ENCODE data around the gene PTGER2.

The PTGER2 gene

GRCh38 chr14:52360831-52361230 is 46.7 kb downstream of the PTGER2 start:
- Mint-ChIP-seq H3K27me3 (ENCODE audit: low read depth) (peaks cover 3% of the 10 kb centered on the region), H3K4me1 (ENCODE audit: low read depth) (peaks cover 16% of the 10 kb centered on the region), H3K36me3 (ENCODE audit: low read depth) (peaks cover 8% of the 10 kb centered on the region), H3K9me3 (peaks cover 5% of the 10 kb centered on the region), H3K4me3 (no peak overlapping the region), H3K27ac (no peak overlapping the region)

- Mint-ChIP-seq H3K4me3 (no peak overlapping the region), H3K9me3 (peaks cover 2% of the 10 kb centered on the region), H3K27ac (no peak overlapping the region)
These were observed 49.1 kb downstream of the PTGER2 start for GRCh38 chr14:52363041-52363704.

DNA sequence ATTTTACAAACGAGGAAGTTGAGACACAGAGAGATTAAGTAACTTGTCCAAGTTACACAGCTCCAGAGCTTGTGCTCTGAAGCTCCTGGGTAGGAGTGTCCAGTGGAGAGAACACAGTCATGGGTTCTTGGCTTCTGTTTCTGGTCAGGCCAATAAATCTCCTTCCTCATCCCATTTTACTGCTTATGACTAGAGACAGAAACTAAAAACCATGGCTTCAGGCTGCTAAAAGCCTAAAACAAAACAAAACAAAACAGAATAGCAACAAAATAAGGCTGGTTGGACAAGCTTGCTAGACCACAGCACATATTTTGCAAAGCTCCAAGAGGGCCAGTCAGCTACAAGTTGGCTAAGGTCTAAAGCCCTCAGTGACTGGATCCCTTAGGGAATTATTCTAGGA is 49.8 kb downstream of the PTGER2 start:
- H3K36me3 Mint-ChIP-seq (ENCODE audit: low read depth): peaks cover 5% of the 10 kb centered on the region
- H3K4me1 Mint-ChIP-seq (ENCODE audit: low read depth): peaks cover 10% of the 10 kb centered on the region
- peaks cover 3% of the 10 kb centered on the region for H3K27me3 Mint-ChIP-seq (ENCODE audit: low read depth)
- H3K27ac Mint-ChIP-seq: no peak overlapping the region
- H3K9me3 Mint-ChIP-seq: peaks cover 2% of the 10 kb centered on the region
- no peak overlapping the region for H3K4me3 Mint-ChIP-seq

More at GRCh38 chr14:52363041-52363704, 49.1 kb downstream of the PTGER2 start:
- Mint-ChIP-seq H3K27me3 (ENCODE audit: low read depth) (peaks cover 3% of the 10 kb centered on the region), H3K36me3 (ENCODE audit: low read depth) (peaks cover 5% of the 10 kb centered on the region), H3K4me1 (ENCODE audit: low read depth) (peaks cover 10% of the 10 kb centered on the region)

- Mint-ChIP-seq H3K27ac (no peak overlapping the region), H3K4me3 (no peak overlapping the region), H3K27me3 (ENCODE audit: low read depth) (no peaks in the 10 kb centered on the region), H3K9me3 (peaks cover 2% of the 10 kb centered on the region), H3K36me3 (ENCODE audit: low read depth) (peaks cover 5% of the 10 kb centered on the region), H3K4me1 (ENCODE audit: low read depth) (peaks cover 8% of the 10 kb centered on the region)
These were observed 51.0 kb downstream of the PTGER2 start for GRCh38 chr14:52365071-52365470.

- H3K27me3 Mint-ChIP-seq (ENCODE audit: low read depth): no peaks in the 10 kb centered on the region
- H3K9me3 Mint-ChIP-seq: peaks cover 2% of the 10 kb centered on the region
- H3K36me3 Mint-ChIP-seq (ENCODE audit: low read depth): peaks cover 5% of the 10 kb centered on the region
- no peak overlapping the region for H3K4me3 Mint-ChIP-seq
- no peak overlapping the region for H3K27ac Mint-ChIP-seq
- H3K4me1 Mint-ChIP-seq (ENCODE audit: low read depth): peaks cover 5% of the 10 kb centered on the region
These were observed 52.7 kb downstream of the PTGER2 start for GRCh38 chr14:52366796-52367315.

- Mint-ChIP-seq H3K9me3 (peaks cover 12% of the 10 kb centered on the region), H3K27ac (no peak overlapping the region), H3K36me3 (ENCODE audit: low read depth) (peaks cover 12% of the 10 kb centered on the region), H3K27me3 (ENCODE audit: low read depth) (no peaks in the 10 kb centered on the region), H3K4me3 (no peak overlapping the region), H3K4me1 (ENCODE audit: low read depth) (peaks cover 3% of the 10 kb centered on the region)
These were observed 55.2 kb downstream of the PTGER2 start for GRCh38 chr14:52369305-52369801.

DNA sequence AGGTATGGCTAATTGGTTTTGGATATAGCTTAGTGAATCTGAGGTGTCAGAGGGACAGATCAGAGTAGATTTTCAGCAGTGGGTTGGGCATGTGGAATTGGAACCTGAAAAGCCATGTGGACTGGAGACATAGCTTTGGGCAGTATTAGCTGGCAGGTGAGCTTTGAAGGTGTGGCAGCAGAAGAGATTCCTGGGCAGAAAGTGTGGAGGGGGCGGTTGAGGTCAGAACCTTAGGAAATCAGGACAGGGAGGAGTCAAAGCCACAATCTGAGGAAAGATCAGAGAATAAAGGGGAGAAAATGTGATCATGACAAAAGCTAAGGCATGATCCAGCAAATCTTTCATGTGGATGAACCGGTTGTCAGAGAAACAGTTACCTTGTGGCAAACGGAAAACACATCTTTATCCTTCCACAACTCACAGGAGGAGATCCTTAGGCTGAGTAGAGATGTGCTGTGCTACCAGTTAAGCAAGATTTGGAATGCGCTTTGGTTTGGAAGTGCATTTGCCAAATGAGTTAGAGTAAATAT is 56.4 kb downstream of the PTGER2 start:
- Mint-ChIP-seq H3K4me1 (ENCODE audit: low read depth) (peaks cover 7% of the 10 kb centered on the region), H3K4me3 (no peak overlapping the region), H3K9me3 (peaks cover 14% of the 10 kb centered on the region), H3K27me3 (ENCODE audit: low read depth) (no peaks in the 10 kb centered on the region), H3K36me3 (ENCODE audit: low read depth) (peaks cover 10% of the 10 kb centered on the region), H3K27ac (no peak overlapping the region)

GRCh38 chr14:52377940-52378339 is 63.8 kb downstream of the PTGER2 start:
- Mint-ChIP-seq H3K4me3 (no peak overlapping the region), H3K27ac (no peak overlapping the region), H3K9me3 (peaks cover 30% of the 10 kb centered on the region), H3K4me1 (ENCODE audit: low read depth) (peaks cover 15% of the 10 kb centered on the region), H3K36me3 (ENCODE audit: low read depth) (peaks cover 28% of the 10 kb centered on the region), H3K27me3 (ENCODE audit: low read depth) (no peaks in the 10 kb centered on the region)

Measured in T-helper 1 cell treated with Interleukin-12 subunit alpha and Interleukin-12 subunit beta and Interleukin-4 antibody, amounts not matched to agents 30 μg/mL and 1 μg/mL, for 36 hours (primary cell).